Non-pigmented ciliary epithelial cell (primary cell): ENCODE measurements around the gene GGCX.
A peak's percentile ranks its signal among the peaks of the same experiment; 100 is the strongest.
"Not testable (repeated sequence)": the region's sequence is repeated elsewhere in the genome, so short reads cannot be mapped to it uniquely, and the experiment has no call there.

Experiments used
- DNase-seq: peaks from one replicate; pipeline ENCODE4 v3.0.0-alpha.2; 2010; ENCODE audit warnings: low read depth

The GGCX gene

DNA sequence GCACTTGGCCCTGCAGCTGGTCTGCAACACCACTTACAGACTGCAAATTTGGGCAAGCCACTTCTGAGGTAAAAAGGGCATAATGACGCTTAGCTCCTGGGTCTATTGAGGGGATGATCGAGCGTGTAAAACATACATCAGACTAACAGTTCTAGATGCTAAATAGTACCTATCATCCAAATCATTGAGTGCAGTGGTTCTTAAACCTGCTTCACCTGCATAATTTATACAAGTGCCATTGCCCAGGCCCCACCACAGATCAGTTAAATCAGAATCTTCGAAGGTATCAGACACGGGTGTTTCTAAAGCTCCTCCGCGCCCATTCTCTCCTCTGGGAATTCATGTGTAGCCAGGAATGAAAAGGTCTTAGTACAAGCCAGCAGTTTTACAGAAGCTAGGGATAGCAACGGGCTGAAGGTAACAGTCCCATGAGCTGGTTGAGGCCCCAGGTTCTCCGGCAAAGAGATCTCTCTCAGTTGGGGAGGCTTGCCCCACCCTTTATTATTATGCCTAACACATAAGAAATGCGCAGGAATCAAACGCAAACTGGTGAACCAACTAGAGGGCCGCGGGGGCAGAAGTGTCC, 33.5 kb upstream of the GGCX start:
- DNase-seq: no peak

DNA sequence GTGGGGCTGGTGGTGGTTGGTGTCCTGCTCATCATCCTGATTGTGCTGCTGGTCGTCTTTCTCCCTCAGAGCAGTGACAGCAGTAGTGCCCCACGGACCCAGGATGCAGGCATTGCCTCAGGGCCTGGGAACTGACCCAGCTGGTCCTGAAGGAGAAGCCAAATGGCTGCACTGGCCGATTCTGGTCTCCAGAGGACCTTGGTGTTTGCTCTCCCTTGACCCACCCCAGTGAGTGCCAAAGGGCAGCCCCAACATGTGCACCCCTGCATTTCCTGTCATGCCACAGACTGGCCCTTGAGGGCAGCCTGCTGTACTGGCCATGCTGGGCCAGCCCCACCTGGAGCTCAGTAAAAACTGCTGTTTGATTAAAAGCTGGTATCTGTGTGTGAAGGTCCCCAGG, 31.7 kb upstream of the GGCX start:
- DNase-seq: no peak

DNA sequence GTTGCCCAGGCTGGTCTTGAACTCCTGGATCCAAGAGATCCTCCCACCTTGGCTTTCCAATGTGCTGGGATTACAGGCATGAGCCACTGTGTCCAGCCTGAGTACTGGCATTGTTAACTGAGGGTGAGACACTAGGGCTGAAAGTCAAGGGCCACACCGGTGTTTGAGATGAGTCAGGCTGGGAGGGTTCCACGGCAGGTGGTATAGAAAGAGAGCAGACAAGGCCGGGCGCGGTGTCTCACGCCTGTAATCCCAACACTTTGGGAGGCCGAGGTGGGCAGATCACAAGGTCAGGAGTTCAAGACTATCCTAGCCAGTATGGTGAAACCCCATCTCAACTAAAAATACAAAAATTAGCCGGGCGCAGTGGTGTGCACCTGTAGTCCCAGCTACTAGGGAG, 31.0 kb upstream of the GGCX start:
- not testable (repeated sequence) for DNase-seq

DNA sequence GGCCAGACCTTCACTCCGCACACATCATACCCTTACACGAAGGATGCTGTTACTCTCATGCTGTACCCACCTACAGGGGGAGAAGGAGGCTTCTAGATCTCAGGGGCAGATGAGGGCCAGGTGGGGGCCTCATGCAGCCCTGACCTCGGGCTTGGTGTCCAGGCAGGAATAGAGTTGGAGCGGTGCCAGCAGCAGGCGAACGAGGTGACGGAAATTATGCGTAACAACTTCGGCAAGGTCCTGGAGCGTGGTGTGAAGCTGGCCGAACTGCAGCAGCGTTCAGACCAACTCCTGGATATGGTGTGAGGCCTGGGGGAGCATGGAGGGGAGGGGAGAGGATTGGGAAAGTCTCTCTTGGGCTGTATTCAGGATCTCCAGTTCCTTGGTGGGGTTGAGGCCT, 30.3 kb upstream of the GGCX start:
- DNase-seq: no peak

DNA sequence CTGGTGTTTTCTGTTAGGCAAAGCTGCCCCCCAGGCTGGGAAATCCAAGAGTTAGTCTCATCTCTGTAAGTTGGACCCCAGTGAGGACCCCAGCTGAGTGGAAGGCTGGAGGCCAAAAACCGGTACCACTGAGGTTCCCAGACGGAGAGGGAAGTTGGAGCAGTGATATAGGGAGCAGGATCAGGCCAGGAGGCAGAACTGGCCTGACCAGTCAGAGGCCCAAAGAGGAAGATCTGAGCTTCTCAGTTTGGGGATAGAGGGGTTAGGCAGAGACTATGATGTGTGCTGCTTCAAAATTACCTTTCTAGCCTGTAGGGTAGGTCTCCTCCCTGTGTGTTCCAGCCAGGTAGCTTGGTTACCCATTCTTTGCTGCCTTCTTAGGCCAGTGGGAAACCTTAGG, 29.7 kb upstream of the GGCX start:
- no peak for DNase-seq

DNA sequence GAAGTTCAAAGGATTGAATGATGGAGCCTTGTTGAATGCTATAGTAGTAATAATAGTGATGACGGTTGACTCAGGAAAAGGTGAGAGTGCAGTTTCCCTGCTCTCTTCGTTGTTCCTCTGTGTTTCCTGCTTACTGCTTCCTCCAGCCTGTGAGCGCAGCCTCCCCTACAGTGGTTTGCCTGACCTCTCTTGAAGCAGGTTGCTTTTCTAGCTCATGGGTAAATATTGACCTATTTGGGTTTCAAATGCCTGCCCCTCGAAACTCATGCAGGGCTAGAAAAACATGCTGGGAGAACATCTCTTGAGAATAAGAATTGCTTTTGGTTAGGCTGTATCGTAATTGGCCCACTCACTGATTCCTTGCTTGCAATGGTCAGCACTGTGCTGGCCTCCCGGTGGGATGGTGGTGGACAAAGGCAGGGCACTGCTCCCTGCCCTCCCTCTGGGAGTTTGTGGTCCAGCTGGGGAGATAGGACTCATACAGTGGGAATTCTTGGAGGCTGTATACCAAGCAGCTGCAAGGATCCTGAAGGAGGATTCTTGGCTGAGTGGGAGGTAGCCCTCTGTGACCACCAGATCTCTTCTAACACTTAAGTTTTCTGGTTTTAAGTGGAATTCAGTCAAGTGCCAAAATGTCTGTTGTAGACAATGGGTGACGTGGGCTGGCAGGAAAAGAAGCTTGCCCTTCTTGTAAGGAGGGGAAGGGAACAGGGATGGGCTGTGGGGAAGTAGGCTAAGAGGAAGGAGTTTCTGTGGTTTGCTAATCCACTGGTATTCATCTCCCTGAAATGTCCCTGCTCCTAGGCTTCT, 28.9 kb upstream of the GGCX start:
- DNase-seq: peak; percentile 85

DNA sequence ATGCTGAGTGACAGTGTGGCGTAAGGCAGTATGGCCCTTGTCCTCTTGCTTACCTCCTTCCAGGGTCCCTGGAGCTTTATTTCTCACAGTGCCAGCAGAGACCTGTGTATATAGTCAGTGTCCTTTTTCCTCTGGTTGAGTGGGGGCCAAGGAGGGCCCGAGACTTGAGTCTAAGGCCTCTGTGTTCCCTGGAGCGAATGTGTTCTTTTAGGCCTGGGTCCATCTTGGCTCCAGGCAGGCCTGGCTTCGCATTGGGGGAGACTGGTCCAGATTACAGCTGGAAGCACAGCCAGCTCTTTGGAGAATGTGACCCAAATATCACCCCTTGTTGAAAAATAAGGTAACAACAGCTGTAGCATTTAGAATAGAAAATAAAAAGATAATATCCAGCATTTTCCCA, 27.9 kb upstream of the GGCX start:
- no peak for DNase-seq

DNA sequence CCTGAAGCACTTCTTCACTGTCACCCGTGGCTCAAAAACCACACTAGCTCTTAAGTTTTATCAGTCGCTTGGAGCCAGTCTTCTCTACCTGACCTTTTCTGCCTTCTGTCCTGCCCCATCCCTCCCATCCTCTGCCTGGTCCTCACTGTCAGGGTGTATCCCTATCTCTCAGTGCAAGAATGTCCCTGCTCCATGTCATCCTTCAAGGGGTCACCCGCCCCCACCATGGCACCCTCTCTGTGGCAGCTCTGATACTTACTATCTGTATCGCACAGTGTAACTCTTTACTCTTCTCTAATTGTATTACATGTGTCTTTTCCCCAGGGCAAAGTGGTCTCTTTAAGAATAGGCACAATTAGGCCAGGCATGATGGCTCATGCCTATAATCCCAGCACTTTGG, 27.4 kb upstream of the GGCX start:
- no peak for DNase-seq

DNA sequence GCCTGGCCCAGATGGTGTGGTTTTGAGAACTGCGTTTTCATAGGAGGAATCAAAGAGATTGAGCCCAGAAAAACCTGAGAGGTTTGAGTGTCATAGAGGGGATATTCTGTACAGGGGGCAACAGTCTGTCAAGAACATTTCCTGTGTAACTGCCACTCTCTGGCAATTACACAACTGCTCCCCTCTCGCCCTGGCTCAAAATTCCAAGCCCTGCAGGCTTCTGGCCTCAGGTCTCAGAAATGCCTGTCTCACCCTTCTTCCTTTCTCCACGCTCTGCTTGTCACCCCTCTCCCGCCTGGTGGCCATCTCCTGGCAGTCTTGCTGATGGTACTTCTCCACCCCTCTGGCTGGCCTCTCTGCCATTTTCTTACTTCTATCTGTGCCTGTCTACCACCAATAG, 26.9 kb upstream of the GGCX start:
- DNase-seq: no peak

DNA sequence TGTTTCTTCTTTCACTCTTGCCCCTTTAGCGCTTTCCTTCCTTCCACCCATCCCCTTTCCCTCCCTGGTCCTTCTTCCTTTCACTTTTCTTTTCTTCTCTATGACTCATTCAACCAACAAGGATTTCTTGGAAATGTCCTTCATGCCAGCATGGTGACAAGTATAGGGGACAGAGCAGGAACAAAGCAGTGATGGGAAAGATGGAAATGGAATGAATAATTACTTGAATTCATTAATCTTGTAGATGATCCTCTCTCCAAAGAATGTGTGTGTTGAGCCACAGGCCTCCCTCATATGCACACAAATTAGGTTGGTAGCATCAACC, 24.4 kb upstream of the GGCX start:
- no peak for DNase-seq

DNA sequence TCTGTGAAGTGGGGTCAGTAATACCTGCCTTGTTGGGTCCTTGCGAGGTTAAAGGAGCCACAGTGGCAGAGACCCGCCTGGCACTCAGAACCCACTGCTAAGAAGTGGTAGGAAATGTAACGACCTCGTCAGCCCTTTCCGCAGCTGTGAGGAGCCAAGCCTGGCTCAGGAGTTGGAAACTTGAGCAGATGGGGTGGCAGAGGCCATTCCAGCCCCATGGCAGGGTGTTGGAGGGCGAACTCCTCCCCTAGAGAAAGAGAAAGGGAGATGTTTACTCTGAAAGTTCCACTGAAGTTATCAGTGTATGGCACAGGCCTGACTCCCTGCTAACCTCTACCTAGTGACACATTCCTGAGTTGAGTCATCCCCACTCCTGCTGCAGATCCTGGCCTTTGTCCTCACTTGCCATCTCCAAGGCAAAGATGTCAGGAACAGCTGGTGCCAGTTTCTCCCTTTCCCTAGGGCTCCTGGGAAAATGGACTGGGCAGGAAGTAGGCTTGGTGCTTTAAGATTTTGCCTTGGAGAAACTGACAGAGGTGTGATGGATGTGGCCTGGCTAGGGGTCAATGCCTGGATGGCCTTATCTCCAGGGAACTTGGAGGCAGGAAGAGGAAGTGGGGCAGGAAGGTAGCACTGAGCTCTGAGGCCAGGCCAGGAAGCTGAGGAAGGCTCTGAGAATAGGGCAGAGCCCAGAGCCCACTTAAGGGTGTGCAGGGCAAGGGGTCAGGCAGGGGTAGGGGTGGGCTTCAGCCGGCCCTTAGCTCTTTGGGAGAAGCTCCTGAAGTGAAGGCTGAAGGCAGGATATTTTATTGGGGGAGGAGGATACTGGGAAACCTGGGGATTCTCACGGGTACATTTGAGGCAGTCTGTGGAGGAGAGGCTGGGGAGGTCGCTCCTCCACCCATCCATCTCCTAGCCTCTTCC, 23.8 kb upstream of the GGCX start:
- DNase-seq: no peak

DNA sequence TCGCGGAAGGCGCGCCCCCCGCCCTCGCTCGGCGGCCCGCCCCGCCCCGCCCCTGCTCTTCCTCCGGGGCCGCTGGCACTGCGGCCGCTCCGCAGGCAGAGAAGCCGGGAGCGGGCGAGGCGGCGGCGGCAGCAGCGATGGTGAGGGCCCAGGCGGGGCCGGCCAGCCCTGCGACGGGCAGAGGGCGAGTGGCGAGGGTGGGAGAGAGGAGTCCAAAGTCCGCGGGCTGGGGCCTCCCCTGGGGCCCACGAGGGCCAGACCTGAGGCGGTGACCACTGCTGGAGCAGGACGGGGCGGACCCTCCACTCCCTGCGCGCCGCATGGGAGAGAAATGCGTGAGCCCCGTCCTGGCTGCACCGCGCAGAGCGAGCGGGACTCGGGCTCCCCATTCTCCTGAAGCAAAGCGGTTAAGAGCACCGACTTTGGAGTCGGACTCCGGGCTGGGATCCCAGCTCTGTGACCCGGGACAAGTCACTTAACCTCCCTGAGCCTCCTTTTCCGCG, 23.1 kb upstream of the GGCX start, which contains the start of gene VAMP5:
Gene VAMP5, plus strand, starts transcription at position 78 of the 503 bp plus-strand sequence. Its CDS starts 60 bp downstream, at position 138.
- no peak for DNase-seq

DNA sequence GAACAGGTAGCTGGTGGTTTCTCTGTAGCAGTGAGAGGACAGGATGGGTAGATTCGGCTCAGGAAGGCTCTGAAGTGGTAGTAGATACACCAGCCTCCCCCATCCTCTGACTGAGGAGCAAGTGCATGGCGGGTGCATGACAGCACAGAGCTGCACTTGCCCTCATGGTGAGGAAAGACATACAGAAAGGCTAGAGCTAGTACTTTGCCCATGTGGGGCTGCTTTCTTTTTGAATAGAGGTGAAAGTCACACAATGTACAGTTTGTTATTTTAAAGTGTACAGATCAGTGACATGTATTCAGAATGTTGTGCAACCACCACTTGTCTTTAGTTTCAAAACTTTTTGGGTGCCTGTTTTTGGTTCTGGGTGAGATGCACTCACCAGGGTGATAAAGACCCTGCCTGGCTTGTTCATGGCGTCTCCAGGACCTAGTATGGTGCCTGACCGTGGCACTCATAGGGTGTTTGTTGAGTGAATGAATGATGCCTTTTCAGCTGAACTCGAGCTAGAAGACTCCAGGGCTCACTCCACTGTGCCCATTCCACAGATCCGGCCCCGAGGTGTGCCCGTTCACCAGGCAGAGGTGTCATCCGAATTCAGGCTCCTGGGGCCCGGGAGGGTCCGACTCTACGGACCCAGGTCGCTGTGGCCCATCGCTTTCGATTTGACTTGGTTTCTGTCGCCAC, 22.5 kb upstream of the GGCX start:
- no peak for DNase-seq

DNA sequence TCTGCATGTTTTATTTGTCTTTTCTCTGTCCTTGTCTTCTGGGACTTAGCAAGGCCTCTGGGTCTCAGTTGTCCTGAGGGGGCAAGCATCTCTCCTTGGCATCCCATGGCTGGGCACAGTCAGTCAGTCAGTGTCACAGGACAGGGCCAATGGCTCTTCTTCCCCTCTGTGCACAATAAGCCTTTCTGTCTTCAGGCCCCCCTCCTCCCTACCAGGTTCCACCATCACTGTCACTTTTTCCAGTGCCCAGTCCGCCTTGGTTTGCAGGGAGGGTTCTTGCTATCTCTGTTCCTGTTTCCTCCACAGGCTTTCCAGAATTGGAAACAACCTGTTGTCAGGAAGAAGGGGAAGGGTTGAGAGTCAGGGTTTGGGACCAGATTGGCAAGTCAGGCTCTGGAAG, 21.2 kb upstream of the GGCX start:
- DNase-seq: no peak

DNA sequence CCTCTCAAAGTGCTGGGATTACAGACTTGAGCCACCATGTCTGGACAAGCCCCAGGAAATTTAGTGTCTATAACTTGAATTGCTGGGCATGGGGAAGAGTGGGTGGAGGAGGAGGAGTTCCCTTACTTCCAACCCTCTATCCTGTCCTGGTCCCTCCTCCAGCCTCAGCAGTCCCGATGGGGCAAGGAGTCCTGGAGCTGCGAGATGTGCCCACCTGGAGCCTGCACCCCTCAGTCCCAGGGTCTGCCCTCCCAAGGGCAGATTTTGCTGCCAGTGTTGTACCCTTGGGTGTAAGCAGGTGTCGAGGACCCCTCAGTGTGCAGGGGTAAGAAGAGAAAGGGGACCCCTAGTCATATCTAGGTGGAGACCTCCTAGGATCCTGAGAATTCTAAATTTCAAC, 18.9 kb upstream of the GGCX start:
- no peak for DNase-seq

DNA sequence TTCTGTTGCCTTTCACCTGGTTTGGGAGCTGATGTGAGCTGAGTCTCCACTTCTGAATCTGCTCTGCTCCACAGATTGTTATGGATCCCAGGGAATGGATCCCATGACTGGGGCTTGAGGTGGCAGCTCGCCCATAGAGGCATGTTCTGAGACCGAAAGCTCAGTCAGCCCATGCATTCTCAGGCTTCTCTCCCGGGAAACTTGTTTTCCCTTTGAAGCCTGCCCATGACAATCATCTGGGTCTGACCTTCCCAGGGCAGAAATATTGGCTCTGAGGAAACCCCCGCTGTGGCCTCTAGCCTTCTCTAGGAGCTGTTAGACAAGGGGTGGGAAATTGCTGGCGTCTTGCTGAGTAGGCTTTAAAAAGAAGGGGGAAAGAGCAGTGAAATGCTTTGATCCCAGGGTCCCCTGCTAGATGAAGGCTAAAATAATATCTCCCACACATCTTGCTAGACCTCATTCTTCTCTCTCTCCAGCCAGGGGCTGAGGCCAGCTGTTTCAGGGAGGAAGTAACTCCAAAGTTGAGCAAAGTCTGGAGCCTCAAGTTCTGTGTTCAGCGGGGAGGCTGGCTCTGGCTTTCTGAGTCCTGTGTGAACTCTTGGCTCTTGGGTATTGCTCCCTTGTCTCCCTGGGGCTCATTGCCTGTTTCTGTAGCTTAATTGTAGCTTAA, 18.1 kb upstream of the GGCX start:
- DNase-seq: no peak

DNA sequence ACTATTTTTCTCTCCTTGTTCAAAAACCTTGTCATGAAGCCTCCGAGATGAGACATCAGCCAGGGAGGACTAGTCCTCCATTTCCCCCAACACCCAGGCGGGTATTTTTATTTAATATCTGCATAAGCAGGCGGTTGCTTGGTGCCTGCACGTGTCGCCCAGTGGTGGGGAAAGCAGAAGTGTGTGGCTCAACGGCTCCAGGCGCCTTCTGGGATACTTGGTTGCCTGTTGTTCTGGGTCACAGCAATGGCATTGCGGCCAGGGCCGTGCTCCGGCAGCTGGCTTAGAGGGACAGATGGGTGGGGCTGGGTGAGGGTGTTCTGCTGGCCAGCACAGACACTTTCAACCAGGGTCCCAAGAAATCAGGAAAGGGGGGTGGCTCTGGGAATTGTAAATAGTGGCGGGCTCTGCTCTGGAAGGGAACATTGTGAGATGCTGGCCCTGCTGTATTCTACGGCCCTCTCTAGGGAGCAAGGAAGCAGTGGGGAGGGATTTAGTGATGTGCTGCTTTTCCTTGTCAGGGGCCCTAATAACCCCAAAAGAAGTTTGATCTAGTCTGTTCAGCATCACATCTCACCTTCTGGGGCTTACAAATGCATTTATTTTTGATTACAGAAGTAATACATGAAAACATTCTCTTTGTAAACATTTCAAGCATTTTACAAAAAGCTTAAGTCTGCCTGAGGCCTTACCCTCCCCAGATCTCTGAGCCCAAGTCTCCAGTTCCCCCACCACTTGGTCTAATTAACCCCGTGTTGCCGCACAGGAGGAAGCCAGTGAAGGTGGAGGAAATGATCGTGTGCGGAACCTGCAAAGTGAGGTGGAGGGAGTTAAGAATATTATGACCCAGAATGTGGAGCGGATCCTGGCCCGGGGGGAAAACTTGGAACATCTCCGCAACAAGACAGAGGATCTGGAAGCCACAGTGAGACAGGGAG, 17.2 kb upstream of the GGCX start:
- DNase-seq: no peak

DNA sequence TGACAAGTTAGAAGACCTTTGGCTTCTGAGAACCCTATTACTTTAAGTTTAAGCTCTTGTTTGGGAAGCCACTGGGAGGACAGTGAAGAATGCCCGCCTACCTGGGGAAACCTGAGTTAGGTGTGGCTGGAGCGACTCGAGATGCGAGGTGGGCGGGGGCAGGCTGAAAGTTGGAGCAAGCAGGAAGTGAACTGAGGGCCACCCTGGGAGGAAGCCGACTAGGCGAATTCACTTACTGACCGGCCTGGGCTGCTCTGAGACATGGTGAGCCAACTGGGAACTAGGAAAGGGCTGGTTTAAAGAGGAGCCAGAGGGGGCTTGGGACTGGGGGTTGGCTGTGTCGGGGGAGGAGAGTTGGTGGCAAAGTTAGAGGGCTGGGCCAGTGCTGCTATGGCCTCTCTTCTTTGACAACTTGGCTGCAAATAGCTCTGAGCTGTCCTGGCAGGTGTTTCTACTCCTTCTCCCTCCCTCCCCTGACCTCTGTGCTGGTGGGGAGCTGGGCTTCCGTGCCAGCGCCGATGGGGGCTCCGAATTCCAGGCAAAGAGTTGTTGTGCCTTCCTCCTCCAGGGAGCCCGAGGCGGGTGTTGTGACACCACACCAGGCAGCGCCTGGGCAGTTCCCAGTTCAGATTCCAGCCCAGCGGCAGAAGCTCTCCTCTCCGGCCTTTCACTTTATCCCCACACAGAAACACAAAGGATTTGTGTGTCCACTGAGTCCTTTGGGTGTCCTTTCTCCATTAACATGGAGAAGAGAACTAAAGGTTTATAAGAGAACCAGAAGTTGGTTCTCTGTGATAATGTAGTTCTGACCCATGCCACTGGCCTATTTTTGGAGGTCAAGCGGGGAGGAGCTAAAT, 16.3 kb upstream of the GGCX start, which contains the start of gene VAMP8:
Gene VAMP8, plus strand, starts transcription at position 201 of the 857 bp plus-strand sequence. Its CDS starts 61 bp downstream, at position 262.
- DNase-seq: no peak

DNA sequence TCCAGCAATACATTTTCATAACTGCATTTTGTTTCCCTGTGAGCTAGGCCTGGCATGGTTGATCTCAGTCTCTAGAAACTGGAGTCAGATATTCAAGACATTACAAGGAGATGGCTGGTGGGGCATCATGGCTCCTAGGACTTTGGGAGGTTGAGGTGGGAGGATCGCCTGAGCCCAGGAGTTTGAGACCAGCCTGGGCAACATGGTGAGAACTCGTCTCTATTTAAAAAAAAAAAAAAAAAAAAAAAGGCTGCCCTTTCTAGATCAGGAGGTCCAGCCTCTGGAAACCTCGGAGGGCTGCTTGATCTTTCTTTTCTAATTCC, 15.7 kb upstream of the GGCX start:
- DNase-seq: no peak

DNA sequence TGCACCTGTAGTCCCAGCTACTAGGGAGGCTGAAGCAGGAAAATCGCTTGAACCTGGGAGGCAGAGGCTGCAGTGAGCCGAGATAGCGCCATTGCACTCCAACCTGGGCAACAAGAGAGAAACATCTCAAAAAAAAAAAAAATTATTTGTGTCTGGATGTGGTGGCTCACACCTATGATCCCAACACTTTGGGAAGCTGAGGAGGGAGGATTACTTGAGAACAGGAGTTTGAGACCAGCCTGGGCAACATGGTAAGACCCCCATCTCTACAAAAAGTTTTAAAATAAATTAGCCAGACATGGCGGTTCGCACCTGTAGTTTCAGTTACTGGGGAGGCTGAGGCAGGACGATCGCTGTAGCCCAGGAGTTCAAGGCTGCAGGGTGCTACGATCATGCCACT, 14.4 kb upstream of the GGCX start:
- no peak for DNase-seq
